Non-pigmented ciliary epithelial cell (primary cell): ENCODE measurements around the gene IGFBP7.
A peak's percentile ranks its signal among the peaks of the same experiment; 100 is the strongest.

Experiments used
- DNase-seq: peaks from one replicate; pipeline ENCODE4 v3.0.0-alpha.2; 2010; ENCODE audit warnings: low read depth

IGFBP7 gene

GRCh38 chr4:57131849-57132742 is 21.9 kb upstream of the IGFBP7 start:
- no peak for DNase-seq

- no peak for DNase-seq
Observed at GRCh38 chr4:57129477-57129876, 19.3 kb upstream of the IGFBP7 start.

DNA sequence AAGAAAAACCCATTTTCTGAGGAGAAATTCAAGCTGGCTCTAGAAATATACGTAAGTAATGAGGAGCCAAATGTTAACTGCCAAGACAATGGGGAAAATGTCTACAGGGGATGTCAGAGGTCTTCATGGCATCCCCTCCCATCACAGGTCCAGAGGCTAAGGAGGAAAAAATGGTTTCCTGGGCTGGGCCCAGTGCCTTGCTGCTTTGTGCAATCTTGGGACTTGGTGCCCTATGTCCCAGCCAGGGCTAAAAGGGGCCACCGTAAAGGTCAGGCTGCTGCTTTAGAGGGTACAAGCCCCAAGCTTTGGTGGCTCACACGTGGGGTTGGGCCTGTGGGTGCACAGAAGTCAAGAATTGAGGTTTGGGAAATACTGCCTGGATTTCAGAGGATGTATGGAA is 17.2 kb upstream of the IGFBP7 start:
- DNase-seq, result no peak

DNA sequence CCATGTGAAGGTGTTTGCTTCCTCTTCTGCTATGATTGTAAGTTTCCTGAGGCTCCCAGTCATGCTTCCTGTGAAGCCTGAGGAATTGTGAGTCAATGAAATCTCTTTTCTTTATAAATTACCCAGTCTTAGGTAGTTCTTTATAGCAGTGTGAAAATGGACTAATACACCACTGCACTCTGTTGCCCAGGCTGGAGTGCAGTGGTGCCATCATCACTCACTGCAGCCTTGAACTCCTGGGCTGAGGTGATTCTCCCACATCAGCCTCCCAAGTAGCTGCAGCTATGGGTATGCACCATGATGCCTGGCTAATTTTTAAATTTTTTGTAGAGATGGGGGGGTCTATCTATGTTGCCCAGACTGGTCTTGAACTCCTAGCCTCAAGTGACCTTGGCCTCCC is 15.8 kb upstream of the IGFBP7 start:
- no peak for DNase-seq

- DNase-seq, result no peak
Observed at GRCh38 chr4:57124145-57124544, 14.0 kb upstream of the IGFBP7 start.

GRCh38 chr4:57122959-57123358 is 12.8 kb upstream of the IGFBP7 start:
- no peak for DNase-seq

GRCh38 chr4:57119054-57119651 is 9.0 kb upstream of the IGFBP7 start:
- DNase-seq, result peak; percentile 89

- no peak for DNase-seq
Observed at GRCh38 chr4:57117491-57117890, 7.3 kb upstream of the IGFBP7 start.

- DNase-seq, result no peak
Observed at GRCh38 chr4:57116245-57116644, 6.1 kb upstream of the IGFBP7 start.

DNA sequence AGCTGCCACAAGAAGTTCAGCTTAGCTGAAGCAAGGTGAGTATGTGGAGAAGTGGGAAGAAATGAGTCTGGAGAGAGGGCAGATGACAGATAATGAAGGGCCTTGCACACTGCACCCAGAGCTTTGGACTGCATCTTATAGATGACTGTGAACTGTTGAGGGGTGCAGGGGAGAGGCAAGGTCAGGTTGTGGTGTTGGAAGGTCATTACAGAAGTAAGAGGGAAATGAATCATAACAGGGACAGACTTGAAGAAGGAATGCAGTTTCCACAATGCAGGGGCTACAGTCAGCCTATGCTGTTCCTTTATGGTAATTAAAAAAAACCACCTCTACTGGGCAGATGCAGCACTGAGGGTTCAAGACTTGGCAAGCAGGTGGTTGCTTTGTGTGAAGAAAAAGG is 4.8 kb upstream of the IGFBP7 start:
- DNase-seq, result peak; percentile 64

DNA sequence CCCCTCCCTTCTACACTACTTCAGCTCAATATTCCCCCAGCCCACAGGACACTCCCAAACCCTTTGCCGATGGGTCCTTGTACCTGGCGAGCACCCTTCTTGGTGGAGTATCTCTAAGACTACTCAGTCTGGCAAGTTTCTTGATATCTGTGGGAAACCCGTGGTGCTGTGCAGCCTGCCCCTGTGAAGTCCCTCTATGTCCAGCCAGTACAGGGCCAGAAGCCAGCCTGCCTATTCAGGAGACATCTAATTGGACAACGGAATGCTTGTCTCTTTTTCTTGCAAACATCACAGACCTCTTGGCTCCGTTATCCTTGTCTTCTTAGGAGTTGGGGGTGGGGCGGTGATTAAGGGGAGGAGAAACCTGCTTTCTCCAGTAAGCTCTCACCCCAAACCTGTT is 3.7 kb upstream of the IGFBP7 start:
- no peak for DNase-seq

- DNase-seq, result no peak
Observed at GRCh38 chr4:57110640-57111511, 691 bp upstream of the IGFBP7 start.

GRCh38 chr4:57109411-57109846 is 756 bp downstream of the IGFBP7 start:
- no peak for DNase-seq

DNA sequence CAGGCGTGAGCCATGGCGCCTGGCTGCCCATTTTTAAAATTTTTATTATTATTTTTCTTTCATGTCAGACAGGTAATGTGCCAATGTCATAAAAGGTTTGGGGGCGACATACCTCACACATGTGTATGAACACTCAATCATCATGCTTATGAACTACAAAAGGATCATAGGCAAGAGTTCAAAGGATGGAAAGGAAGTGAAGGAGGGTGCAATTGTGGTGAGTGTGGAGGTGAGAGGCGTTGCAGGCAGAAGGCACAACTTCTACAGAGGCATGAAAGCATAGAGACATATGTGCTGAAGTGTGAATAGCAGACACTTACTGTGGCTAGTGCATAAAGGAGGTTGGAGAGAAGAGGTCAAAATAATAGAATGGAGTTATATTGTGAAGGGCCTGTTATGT is 4.0 kb downstream of the IGFBP7 start:
- DNase-seq, result no peak

DNA sequence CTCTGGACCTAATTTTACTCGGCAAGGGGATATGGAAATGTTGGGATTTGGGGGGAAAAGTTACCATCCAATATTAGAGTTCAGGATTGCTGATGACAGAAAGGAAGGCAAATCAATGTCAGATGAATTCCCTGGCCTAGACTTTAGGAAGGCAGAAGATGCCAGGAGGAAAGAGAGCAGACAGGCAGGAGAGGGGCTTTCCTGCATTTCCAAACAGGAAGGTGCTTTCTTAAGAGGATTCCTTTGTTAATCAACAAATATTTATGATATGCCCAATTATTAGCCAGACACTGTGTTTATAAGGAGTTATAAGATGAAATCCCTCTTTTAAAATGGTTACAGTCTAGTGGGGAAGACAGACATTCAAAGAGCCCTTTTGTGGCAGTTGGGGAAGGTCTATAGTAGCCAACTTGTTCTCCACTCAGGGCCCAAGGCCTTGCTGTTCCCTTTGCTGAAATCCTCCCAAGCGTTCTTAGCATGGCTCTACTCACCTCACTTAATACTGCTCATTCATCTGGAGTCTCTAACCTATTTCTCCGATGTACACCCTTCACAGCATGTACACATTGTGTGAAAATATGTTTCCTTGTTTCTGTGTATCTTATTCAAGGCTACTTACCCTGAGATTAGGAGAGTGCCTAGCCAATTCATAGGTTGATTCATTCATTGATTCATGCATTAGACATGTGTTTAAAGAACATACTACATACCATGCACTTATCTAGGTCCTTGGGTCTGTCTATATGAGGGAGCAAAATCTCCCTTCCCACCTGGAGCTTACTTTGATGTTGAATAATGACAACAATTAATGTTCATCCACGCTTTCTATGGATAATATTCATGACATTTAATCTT is 5.3 kb downstream of the IGFBP7 start:
- no peak for DNase-seq

DNA sequence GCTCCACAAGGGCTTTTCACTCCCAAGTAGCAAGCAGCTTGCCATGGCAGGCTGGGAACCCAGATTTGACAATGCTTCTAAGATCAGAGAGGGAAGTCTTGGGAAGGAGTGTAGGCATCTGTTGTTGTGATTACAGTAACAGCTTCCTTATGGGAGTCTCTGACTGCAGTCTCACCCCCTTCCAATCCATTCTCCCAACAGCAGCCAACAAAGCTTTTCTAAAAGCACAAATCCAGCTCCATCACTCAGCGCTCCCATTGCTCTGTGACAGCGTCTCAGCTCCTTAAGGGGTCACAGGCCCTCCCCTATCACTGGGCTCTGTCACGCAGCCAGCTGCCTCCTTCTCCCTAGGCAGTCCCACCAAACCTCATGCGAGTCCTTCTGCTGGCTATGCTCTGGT is 7.1 kb downstream of the IGFBP7 start:
- DNase-seq, result no peak

DNA sequence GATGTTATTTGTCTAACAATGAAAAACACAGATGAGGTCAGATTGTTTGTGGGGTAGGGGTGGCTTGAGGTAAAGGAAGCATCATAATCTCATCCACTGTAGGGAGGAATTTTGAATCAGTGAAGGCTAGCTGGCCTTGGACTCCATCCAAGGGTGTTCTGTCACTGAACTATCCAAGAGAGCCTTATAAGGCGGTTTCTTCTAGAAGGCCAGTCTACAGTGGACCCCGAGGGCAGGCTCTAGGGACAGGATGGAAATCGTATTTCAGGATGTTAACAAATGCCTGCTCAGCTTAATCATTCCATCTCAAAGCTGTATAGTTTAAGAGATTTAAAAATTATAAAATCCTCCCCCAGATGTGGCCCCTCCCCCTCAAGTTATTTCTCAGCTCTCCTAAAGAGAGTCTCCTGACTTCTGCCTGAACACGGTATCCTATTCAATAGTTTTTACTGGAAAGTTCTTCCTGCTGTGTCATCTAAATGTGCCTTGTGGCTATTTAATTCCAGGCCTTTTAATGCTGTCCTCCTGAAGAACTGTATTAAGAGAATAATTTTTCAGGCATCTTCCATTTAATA is 8.0 kb downstream of the IGFBP7 start:
- peak; percentile 95 for DNase-seq

GRCh38 chr4:57100979-57101651 is 9.1 kb downstream of the IGFBP7 start:
- no peak for DNase-seq

DNA sequence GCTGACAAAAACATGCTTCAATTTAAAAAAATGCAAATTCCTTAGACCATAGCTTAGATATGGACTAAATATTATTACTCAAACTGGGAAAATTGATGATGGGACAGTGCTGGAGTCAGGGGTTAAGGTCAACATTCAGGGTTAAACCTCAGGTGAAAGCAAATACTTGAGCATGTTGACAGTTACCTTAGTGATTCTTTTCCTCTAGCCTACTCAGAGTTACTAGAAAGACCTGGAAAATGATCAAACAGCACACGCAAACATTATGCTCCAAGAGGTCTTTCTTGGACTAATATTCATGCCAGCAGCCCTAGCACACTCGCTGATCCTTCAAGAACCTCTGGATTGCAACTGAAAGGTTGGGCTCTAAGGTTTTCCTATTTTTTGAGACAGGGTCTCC is 10.8 kb downstream of the IGFBP7 start:
- DNase-seq, result no peak

GRCh38 chr4:57098941-57099340 is 11.2 kb downstream of the IGFBP7 start:
- peak; percentile 78 for DNase-seq

DNA sequence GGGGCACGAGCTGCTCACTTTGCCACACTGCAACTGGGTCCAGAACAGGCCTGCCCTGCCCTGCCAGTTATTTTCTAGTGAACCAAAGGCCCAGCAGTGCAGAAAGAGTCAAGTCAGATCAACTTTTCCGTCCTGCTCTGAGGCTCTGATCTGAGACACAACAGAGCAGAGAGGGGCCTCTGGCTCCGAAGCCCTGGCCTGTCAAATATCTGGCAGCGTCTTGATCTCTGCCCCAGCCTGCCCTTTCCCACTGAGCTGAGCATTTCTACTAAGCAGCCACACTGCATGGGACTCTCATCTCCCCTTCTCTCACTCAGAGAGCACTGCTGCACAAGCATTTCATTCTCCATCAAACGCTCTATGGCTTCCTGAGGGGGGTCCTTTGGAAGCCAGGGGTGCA is 11.8 kb downstream of the IGFBP7 start:
- no peak for DNase-seq
